ENCODE data around the gene WIPI1.

WIPI1 gene

DNA sequence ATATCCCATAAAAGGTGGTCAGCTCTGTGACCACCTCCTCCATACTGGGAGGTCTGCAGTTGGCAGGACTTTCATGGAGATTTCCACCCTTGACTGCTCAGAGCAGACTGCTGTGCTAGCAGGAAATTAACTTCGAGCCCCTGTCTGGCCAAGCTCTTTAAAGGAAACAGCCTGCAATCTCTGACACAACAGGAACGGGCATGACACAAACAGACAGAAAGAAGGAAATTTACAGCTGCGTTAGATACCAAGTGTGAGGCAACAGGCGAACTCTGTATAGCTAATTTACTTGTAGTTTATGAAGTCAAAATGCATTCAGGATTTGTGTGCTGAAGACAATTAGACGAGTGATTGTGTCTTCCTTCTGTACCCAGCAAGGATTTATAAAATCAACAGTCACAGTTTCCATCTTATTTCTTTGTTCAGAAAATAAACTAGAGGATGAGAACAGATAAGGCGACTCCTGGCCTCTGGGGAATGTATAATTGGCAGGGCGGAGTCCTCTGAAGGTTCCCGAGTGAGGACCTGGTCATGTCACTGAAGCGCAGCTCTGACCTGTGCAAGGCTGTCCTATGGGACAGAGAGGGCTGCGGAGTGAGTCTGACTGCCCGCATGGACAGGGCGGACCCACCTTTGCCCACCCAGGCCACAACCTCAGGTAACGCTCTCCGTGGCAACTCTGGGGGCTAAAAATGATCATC is 16.1 kb downstream of the WIPI1 start:
- no peak for DNase-seq
- TF ChIP-seq, protein P1, sequence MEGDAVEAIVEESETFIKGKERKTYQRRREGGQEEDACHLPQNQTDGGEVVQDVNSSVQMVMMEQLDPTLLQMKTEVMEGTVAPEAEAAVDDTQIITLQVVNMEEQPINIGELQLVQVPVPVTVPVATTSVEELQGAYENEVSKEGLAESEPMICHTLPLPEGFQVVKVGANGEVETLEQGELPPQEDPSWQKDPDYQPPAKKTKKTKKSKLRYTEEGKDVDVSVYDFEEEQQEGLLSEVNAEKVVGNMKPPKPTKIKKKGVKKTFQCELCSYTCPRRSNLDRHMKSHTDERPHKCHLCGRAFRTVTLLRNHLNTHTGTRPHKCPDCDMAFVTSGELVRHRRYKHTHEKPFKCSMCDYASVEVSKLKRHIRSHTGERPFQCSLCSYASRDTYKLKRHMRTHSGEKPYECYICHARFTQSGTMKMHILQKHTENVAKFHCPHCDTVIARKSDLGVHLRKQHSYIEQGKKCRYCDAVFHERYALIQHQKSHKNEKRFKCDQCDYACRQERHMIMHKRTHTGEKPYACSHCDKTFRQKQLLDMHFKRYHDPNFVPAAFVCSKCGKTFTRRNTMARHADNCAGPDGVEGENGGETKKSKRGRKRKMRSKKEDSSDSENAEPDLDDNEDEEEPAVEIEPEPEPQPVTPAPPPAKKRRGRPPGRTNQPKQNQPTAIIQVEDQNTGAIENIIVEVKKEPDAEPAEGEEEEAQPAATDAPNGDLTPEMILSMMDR (IDR thresholded peaks at IDR 0.05; ENCODE audit: low read depth, low read length, missing control alignments) = no peak
- Histone ChIP-seq H3K27me3 (replicated peaks) (no peaks in the 10 kb centered on the region), H3K27ac (no peak overlapping the region), H3K36me3 (replicated peaks) (peaks cover 33% of the 10 kb centered on the region), H3K4me3 (ENCODE audit: low read depth, low read length) (no peak overlapping the region)
- in situ Hi-C loops (cut with HindIII; ENCODE audit: low pct_ligation_motif_present, low sequenced_read_pairs) = no loop called here

DNA sequence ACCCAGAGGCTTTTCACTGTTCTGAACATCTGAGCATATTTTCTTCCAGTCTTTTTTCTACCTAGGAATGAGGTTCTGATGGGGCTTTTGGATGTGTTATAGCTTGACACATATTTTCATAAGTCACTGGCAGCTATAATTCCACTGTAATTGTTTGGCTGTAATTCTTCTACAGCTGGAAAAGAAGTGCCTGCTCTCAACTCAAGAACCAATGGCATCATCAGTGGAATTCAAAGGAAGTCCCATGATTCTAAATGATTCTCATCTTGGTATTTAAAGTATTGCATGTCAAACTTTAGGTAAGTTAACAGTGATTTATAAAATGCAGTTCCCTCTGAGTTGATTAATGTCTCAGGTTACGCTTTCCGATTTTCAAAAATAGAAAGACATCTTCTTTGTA is 16.8 kb downstream of the WIPI1 start:
- in situ Hi-C loops (cut with HindIII; ENCODE audit: low pct_ligation_motif_present, low sequenced_read_pairs) = no loop called here

DNA sequence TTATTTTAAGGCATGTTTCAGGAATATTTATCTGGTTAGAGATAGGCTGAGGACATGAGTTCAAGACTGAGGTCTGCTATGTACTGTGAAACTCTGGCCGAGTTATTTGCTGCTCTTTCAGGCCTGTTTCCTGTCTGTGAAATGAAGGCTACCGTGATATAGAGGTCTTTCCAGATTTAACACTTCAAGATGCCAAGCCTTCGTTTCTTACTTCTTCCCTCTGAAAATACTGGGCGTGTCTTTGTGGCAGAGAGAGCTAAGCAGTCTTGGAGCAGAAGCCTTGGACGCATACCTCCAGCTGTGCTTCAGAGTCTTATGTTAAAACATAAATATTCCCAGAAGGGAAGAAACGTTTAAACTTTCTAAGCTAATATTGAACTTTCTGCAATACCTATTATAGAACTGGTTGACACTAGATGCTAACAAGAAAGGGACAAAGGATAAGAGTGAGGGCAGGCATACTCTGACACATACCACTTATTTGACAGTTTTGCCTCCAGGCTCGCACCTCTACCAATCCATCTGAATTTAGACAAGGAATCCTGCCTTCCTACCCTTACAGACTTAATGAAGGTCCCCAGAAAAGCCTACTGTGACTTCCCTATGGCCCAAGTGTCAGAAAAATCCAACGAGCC is 17.5 kb downstream of the WIPI1 start:
- Histone ChIP-seq H3K36me3 (replicated peaks) (peaks cover 36% of the 10 kb centered on the region), H3K27ac (no peak overlapping the region), H3K4me3 (ENCODE audit: low read depth, low read length) (no peak overlapping the region), H3K27me3 (replicated peaks) (no peaks in the 10 kb centered on the region)
- TF ChIP-seq, protein P1 (IDR thresholded peaks at IDR 0.05; ENCODE audit: low read depth, low read length, missing control alignments) = no peak
- in situ Hi-C loops (cut with HindIII; ENCODE audit: low pct_ligation_motif_present, low sequenced_read_pairs) = no loop called here
- no peak for DNase-seq

More for the DNA sequence above, 16.8 kb downstream of the WIPI1 start:
- DNase-seq = no peak
- Histone ChIP-seq H3K27ac (no peak overlapping the region), H3K4me3 (ENCODE audit: low read depth, low read length) (no peak overlapping the region), H3K36me3 (replicated peaks) (peaks cover 36% of the 10 kb centered on the region), H3K27me3 (replicated peaks) (no peaks in the 10 kb centered on the region)
- TF ChIP-seq, protein P1 (IDR thresholded peaks at IDR 0.05; ENCODE audit: low read depth, low read length, missing control alignments) = no peak

DNA sequence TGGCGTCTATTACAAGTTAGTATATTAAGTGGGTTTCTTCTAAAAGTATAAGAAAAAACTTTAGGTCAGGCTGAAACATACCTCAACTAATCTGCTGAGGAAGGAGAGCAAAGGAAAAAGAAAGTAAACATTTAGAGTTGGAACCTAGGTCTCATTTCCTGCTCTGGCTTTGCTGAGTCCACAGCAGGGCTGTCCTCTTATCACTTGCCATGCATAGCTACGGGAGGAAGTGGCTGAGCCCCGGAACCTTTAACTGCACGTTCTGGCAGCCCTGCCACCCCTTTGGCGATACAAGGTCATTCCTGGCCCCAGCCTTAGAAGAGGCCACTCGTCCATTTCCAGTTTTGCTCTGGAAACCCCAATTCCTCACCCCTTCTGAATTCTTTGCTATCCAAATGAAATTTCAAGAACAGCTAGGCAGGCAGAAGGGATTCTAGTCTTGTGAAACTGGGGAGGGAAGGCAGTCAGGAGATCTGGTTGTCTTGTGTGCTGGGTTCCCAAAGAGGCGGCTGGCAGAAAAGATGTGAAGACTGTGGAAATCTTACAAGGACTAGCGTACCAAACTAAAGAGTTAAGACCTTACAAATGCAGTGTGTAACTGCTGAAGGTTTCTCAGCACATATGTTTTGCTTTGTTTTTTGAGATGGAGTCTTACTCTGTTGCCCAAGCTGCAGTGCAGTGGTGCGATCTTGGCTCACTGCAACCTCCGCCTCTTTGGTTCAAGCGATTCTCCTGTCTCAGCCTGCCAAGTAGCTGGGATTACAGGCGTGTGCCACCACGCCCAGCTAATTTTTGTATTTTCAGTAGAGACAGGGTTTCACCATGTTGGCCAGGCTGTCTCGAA is 19.1 kb downstream of the WIPI1 start:
- peak overlapping the region; percentile 39 for H3K27ac ChIP-seq
- in situ Hi-C loops (cut with HindIII; ENCODE audit: low pct_ligation_motif_present, low sequenced_read_pairs) = no loop called here

More for the DNA sequence above, 19.1 kb downstream of the WIPI1 start:
- Histone ChIP-seq H3K36me3 (replicated peaks) (peaks cover 36% of the 10 kb centered on the region), H3K4me3 (ENCODE audit: low read depth, low read length) (no peak overlapping the region), H3K27me3 (replicated peaks) (no peaks in the 10 kb centered on the region)
- TF ChIP-seq, protein P1 (IDR thresholded peaks at IDR 0.05; ENCODE audit: low read depth, low read length, missing control alignments) = no peak
- DNase-seq = no peak

All from brain microvascular endothelial cell (primary cell).